Iris pigment epithelial cell (primary cell): Measurements from ENCODE around the gene MYBPC3.

Experiments used
- DNase-seq: peaks from one replicate; pipeline ENCODE4 v3.0.0-alpha.2; 2011; ENCODE audit warnings: low read depth

MYBPC3 gene

DNA sequence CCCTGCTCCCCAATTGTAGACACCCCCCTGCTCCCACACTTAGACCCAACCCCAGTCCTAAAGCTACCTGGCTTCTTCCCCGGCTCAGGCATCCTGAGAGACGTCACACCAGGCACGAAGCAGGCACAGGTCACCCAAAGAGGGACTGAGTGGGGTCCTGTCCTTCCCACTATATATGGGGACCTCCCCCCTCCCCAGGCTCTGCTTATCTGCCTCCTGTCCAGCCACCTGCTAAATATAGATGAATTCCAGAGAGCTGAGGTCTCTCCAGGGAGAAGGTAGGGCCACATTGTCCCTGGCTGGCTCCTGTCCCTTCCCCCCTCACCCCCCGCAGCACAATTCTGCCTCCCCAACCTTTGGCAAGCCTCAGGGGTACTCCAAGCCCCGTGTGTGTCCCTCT lies at the start of gene MYBPC3:
MYBPC3 (minus strand) TSS at position 147 of the 400 bp plus-strand sequence; CDS start at position 92, 55 bp downstream.
- no peak for DNase-seq

DNA sequence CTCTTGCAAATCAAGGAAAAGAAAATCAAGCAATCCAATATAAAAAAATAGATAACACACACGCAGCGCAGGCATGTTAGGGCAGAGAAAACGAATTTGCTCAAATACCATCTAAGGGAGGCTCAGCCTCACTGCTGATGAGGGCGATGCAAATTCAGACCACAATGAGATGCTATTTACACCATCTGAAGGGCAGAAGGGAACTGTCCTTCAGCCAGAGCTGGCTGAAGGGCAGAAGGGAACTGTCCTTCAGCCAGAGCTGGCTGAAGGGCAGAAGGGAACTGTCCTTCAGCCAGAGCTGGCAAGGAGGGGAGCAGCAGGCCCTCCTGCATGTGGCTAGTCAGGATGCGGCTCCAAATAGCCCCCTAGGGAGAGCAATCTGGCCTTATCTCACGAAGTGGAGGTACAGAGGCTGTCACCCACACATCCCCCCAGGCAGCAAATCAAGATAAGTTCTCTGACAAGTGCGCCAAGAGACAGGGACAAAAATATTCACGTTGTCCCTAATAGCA lies 48.3 kb upstream of the MYBPC3 start:
- DNase-seq, result no peak

DNA sequence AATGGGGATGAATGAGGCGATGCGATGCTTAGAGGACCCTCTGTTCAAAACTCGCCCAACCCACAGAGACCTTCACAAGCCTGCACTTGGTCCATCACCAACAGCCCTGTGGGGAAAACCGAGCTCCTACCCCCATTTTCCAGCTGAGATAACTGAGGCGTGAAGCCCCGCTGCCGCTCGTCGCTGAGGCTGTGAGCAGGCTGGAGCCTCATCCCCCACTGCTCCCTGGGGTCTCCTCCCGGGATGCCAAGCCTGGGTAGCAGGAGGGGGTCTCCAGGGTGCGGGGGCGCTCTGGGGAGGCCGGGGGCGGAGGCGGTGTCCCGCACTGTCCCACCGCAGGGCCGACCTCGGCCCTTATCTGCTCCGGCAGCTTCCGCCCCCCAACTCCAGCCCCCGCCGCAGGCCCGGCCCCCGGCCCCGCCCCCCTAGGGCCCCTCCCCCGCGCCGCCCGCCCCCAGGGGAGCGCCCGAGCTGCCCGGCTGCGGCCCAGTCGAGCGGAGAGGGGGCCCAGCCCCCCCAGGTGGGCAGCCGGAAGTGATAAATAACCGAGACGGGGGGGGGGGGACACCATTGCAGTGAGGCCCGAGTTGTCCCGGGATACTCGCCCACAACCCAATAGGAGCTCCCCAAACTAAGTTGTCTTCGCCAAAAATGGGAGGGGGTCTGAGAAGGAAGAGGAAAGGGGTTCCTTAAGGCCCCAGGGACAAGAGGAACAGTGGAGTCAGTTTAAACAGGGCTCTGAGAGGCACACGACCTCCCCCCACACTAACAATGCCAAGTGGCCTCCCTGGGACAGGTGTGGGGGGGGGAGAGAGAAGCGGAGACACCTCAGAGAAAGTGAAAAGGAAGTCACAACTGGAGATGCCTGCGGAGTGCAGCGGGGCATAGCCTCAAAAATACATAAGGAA lies 47.6 kb upstream of the MYBPC3 start:
- no peak for DNase-seq

DNA sequence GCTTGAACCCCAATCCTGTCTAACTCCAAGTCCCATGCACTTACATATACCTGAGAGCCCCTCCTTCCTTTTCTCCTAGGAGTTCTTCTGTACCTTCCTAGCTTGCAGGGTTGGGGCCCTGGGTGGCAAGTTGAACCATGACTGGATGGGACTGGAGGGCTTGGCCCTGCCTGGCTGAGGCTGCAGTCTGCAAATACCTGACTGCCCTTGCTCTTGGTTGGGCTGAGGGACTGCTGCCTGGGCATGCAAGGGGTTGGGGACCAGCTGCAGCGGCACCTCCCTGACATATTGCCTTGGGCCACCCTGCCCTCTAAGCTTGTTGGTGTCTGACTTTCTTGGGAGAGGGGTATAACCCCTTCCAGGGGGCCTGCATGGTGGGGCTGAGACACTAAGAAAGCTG lies 46.0 kb upstream of the MYBPC3 start:
- no peak for DNase-seq

DNA sequence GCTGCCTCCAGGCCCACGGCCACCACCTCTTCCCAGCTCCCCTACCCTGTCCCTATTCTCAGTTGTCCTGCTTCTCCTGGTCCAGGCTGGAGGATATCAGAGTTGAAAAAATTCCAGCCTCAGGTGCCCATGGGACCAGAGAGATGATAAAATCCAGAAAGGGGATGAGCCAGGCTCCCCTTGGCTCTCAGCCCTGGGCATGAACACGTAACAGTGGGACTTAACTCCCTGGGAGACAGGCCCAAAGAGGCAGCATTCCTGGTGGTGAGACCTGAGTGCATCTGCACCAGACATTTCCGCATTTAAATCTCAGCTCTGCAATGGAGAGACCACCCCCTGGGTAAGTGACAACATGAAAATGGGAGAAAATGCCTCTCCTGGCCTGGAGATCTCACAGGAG lies 45.5 kb upstream of the MYBPC3 start:
- DNase-seq, result no peak

DNA sequence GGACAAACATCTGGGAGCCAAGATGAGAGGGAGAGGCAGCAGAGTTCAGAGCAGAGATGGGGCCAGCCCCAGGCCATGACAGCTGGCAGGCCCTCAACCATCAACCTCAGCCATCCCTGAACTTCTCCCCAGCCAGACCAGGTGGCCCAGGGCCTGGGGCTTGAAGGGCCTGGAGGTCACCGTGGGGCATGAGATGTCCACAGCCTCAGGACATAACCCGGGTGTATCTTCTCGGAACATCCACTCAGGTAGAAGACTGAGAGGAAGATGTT lies 43.5 kb upstream of the MYBPC3 start:
- no peak for DNase-seq

DNA sequence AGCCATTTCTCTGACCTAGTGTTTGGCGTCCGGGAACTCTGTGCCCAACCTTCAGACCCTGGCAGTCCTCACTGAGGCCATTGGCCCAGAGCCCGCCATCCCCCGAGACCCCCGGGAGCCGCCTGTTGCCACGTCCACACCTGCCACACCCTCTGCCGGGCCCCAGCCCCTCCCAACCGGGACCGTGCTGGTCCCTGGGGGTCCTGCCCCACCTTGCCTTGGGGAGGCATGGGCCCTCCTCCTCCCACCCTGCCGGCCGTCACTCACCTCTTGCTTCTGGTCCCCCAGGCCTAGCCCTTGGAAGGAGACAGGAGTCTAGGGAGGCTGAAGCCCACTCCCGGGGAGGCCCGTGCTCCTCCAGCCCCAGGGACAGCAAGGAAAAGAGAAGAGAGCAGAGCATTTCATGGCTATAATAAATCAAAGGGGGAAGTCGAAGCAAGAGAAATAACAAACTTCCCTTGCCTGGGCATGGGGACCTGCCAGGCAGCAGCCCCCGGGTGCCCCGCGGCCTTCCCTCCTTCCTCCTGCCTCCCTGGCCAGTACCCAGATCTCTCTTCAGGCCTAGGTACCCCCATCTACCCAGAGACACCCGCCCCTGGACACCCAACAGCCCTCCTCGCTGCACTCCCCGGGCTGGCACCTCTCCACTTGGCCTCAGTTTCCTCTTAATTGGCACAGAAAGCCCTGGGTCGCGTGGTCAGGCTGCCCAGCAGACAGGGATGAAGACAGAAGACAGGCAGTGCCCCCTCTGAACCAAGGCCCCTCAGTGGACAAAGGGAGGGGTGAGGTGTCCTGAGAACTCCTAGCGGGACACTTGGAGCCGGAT lies 42.9 kb upstream of the MYBPC3 start:
- no peak for DNase-seq

DNA sequence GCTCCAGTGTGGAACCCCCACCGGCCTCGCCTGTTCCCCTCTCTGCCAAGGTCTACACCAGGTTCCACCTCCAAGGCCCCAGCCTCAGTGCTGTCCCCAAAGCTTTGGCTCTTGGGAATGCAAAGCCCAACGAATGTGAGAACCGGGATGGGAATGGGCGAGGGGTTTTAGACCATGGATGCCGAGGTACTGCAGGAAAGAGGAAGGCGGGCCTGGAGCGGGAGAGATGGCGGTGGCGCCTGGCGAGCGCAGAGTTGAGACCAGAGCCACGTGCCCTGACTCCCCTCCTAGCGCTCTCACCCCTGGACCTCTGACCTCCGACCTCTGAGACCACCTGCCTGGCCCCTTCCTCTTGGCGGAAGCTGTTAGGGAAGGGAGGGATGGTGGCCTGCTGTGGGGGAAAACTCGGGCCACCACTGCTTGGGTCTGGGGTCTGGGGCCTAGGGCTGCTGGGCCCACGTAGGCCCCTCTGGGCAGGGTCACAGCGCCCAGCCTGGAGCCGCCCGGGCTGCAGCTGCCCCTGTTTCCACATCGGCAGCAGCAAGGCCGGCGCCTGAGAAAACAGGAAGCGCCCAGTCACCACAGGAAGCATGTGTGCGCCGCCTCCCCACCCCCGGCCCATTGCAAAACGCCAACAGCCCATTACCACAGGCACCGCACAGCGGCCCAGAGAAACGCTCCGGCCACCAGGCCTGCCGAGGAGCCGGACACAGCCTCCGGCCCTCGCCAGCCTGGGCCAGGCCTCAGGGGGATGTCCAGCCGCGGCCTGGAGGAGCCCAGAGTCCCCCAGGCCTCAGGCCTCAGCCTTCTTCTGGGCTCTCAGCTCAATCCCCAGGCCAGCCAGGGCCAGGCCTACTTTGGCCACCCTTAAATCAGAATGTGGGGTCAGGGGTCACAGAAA lies 42.1 kb upstream of the MYBPC3 start:
- DNase-seq, result peak; percentile 92

DNA sequence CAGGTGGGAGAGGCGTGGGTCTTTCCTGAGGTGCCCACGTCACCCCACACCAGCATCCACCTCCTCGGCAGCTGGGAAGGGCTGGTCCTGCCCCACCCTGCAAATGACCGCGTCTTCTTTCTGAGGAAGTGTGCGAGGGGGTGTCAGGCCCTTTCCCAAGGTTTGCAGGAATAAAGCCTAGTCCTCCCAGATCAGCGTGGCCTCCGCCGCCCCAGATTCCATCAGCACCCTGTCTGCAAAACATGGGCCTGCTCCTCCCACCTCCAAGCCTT lies 41.5 kb upstream of the MYBPC3 start:
- DNase-seq, result no peak

DNA sequence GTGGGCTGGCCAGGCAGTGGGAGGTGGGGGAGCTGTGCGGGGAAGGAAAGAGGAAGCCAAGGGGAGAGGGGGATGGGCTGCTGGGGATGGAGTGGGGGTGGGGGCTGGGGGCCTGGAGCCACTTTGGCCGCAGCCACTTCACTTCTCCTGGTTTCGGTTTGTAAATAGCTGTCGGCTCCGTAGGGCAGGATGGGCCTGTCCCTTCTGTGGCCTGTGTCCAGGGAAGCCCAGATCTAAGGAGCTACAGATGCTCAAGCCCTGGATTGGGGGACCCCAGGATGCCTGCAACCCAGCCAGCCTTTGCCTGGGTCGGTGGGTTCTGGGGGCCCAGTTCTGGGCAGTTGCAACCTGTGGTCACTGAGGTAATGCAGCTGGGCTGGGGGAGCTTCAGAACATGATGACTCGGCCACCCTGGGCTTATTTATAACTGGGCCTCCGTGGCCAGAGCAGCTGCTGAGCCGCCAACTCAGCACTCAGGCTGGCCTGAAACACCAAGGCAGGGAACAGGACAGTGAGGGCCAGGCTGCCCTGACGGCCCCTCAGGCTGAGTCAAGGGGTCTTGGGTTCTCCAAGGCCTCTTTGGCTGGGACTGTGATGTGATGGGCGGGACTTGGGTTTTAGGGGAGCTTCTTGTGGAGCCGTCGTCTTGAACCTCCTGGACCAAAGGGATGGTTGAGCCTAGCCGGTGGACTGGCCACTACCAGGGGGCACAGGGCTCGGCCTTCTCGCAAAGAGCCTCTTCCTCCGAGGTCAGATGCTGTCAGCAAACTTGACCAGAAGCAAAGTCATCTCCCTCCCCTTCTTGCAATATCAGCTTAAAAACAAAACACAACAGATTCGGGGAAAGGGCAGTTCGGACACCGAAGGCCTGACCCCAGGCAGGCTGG lies 40.9 kb upstream of the MYBPC3 start:
- DNase-seq, result peak; percentile 84

DNA sequence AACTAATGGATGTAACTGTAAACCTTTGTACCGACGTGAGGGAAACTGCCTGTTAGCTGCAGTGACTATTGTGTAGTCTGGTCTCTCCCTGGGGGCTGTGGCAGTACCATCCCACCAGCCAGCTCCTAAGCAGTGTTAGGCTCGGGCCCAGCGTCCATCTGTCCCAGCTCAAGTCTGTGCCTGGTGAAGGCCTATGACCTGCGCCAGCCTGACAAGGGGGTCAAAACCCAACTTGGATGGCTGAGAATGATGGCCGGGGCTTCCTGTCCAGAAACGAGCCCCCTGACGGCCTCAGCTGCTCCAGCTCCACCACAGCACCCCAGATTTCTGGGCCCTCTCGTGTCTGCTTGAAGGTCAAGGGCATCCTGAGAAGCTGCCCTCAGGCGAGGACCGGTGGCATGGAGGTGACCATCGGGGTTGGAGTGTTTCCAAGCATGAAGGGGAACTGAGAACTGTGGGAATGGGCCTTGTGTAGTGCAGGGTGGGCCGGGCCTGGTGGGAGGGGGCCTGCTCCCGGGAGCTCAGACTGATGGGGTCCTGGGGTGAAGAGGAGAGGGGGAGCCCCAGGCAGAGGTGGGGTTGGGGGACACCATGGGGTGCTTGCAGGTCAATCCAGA lies 40.2 kb upstream of the MYBPC3 start:
- DNase-seq, result no peak

DNA sequence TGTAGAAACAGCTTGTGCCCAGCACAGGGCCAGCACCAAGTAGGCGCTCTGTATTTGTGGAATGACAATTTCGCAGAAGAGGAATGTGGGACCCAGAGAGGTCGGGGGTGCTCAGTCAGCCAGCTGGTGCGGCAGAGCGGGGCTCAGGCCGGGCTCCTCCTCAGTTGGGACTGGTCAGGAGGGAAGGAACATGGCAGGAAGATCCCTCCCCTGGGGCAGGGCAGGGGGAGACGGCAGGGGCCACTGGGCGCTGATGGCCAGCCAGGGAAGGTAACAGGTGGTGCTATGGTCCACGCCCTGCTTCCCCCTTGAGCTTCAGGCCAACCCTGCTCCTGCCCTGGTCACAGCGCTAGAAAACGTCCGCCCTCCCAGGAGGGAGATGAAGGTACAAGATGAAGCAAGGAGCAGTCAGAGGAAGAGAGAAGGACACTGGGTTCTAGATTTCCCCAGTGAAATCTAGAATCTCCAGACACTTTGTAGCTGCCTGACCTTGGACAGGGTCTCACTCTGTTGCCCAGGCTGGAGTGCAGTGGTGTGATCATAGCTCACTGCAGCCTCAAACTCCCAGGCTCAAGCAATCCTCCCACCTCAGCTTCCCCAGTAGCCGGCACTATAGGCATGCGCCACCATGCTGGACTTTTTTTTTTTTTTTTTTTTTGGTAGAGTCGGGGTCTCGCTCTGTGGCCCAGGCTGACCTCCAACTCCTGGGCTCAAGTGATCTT lies 39.4 kb upstream of the MYBPC3 start:
- no peak for DNase-seq

DNA sequence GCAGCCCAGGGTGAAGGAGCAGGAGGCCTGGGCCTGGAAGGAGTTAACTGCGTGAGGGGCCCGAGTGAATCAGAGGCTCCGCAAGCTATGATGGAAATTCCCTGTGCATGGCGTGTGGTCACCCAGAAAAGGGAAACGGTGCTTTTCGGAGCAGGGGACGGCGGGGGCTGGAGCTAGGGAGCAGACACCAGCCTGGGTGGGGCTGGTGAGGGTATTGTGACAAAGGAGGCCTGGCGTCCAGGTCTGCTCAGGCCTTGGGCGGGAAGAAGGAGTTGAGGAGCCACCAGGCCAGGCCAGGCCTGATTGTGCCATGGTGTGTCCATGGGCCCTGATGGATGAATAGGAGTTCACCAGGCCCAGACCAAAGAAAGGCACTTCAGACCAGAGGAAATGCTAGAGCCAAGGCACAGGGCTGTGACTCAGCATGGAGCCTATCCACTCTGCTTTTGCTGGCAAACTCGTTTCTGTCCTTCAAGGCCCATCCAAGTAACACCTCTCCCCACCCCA lies 38.6 kb upstream of the MYBPC3 start:
- DNase-seq, result no peak

DNA sequence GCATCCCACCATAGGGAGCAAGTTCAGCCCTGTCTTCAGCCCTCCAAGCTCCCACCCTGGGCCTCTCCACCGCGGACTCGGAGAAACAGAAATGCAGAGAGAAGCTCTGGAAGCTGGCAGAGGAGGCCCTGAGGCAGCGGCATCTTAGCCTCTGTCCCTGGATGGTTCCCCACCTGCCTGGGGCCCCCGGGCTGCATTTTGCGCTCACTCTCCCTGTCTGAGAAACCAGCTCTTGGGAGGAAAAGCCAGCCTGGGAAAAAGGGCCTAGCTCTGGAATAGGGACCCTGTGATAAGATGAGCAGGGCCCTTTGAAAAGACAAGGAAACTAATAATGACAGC lies 37.9 kb upstream of the MYBPC3 start:
- no peak for DNase-seq

DNA sequence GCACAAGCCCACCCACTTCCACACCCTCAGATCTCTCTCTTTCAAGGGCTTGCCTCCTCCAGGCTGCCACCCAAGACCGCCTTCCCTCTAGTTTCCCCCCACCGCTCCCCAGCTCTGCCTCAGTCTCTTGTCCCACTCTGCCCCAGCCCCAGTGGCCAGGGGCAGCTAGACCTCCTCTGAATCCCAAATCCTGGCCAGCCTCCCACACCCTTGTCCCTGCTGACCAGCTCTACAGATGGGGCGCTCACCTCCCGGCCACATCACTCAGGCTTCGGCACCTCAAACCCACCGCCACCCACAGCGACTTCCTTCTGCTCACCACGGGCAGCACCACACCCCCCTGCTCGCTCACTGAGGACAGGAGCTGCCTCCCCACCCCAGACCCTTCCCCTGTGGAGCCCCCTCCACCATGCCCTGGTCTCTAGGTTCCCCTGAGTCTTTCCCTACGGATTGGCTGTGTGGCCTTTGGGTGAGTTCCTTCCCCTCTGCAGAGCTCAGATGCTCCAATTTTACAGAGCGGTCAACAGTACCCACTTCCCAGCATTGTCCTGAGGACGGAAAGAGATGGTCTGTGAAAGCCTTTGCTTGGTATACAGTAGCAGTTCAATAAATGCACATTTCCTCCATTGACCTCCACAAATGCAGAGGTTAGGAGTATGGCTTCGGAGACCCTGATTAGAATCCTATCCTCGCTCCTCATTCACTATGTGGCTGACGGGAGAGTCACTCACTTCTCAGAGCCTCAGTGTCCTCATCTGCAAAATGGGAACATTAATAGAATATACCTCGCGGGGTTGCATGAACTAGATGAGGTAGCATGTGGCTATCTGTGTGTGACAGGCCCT lies 37.3 kb upstream of the MYBPC3 start:
- no peak for DNase-seq

DNA sequence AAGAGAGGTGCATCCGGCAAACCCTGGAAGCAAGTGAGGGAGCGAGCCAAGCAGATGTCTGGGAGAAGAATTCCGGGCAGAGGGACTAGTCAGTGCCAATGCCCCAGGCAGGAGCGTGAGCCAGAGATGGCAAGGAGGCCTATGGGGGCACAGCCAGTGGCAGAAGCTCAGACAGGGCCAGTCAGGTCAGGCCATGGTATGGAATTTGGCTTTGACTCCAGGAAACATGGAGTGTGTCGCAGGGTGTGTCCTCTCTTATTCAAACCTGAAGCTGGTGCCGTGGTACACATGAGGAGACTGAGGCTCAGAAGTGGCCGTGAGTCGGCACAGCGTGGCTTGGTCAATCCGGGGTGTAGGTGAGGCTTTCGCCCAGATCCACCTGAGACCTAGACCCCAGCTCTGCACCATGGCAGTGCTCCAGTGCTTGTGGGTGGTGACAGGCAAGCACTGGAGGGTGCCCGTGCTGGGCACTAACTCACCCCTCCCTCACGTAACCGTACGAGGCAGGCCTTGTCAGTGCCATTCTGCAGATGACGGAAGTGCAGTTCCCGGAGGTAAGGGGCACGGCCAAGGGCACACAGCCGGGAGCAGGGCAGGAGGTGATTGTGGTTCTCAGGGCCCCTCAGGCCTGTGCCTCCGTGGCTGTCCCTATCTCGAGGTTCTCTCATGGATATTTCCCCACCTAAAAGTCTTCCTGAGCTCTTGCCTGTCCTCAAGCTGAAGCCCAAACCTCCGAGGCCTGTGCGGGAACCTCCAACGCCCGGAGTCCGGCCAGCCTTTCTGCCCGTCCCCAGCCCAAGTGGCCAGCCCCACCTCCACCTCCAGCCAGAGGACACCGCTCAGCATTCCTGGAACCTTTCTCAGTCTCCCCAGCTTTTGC lies 36.4 kb upstream of the MYBPC3 start:
- no peak for DNase-seq

DNA sequence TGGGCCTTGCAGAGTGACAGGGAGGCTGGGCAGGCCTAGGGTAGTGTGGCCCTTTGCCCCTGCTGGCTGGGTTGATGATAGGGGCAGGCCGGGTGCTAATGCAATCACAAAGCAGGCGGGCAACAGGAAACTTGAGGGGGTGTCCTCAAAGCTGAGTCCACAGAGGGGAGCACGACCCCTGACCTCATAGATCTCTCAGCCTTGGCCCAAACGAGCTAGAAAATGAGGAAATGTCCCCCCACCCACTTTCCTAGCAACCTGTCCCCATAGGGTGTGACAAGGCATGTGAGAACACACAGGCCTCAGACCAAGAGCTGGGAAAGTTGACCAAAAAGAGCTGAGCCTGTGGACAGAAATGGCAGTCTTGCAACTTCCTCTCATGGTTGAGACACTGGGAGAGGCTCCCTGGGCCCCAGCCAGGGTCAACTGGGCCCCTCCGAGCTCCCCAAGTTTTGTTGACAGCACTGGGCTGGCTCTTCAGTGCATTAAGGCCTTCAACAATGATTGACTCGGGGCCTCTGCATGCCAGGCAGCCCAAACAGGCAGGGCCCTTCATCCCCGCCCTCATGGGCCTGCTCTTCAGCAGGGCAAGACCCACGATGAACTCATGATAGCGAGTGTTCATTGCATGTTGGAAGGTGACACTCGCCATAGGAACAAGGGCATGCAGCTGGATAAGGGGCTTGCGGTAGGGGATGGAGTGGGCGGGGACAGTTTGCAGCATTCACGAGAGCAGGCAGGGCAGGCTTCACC lies 35.6 kb upstream of the MYBPC3 start:
- DNase-seq, result no peak
